ENCODE measurements around the gene VAV1.

VAV1 gene
- total RNA-seq, result 121 to 177 (median 146) reads per million in 4 experiments

- DNase-seq, result peak; percentile 70
Measured at GRCh38 chr19:6772028-6772865, at the start of gene VAV1. Gene VAV1 (plus strand): TSS chr19:6772708. CDS start chr19:6772808, 100 bp downstream.

GRCh38 chr19:6723108-6723618 lies 49.3 kb upstream of the VAV1 start:
- DNase-seq, result no peak

GRCh38 chr19:6723738-6724137 lies 48.8 kb upstream of the VAV1 start:
- no peak for DNase-seq

GRCh38 chr19:6724631-6725492 lies 47.6 kb upstream of the VAV1 start:
- DNase-seq, result no peak

- no peak for DNase-seq
Measured at GRCh38 chr19:6725513-6726231, 46.8 kb upstream of the VAV1 start.

GRCh38 chr19:6728346-6728745 lies 44.2 kb upstream of the VAV1 start:
- DNase-seq, result no peak

GRCh38 chr19:6729573-6730152 lies 42.8 kb upstream of the VAV1 start:
- DNase-seq, result no peak

GRCh38 chr19:6730153-6730804 lies 42.2 kb upstream of the VAV1 start:
- DNase-seq, result no peak

- DNase-seq, result no peak
Measured at GRCh38 chr19:6730941-6731670, 41.4 kb upstream of the VAV1 start.

GRCh38 chr19:6731822-6732221 lies 40.7 kb upstream of the VAV1 start:
- no peak for DNase-seq

- no peak for DNase-seq
Measured at GRCh38 chr19:6732803-6733337, 39.6 kb upstream of the VAV1 start.

- no peak for DNase-seq
Measured at GRCh38 chr19:6733338-6734095, 39.0 kb upstream of the VAV1 start.

GRCh38 chr19:6734096-6734696 lies 38.3 kb upstream of the VAV1 start:
- DNase-seq, result no peak

- no peak for DNase-seq
Measured at GRCh38 chr19:6735181-6735911, 37.2 kb upstream of the VAV1 start.

GRCh38 chr19:6736169-6736916 lies 36.2 kb upstream of the VAV1 start:
- peak; percentile 44 for DNase-seq

GRCh38 chr19:6736917-6737283 lies 35.6 kb upstream of the VAV1 start:
- DNase-seq, result peak; percentile 44

- peak; percentile 98 for DNase-seq
Measured at GRCh38 chr19:6737284-6737872, 35.1 kb upstream of the VAV1 start, which contains the start of gene GPR108. Gene GPR108 (minus strand): TSS chr19:6737580. CDS start chr19:6737576, 4 bp downstream.
